Measurements from ENCODE around the gene TAS1R3. TPM values are rescaled to one million over a fixed set of nuclear protein-coding genes. Genes with fewer than 3 reads are reported as not detected.

The TAS1R3 gene
- total and polyA plus RNA-seq, 4 donors: 0.19 to 0.36 (median 0.33) TPM; not detected in 1

GRCh38 chr1:1295154-1295923 is 35.7 kb upstream of the TAS1R3 start:
- Histone ChIP-seq H3K4me3 (ENCODE audit: low read depth in 1 of 3, low read length in 3 of 3) (no peak overlapping the region), H3K36me3 (ENCODE audit: control insufficient read depth in 4 of 4, insufficient read depth in 3 of 4, low read depth in 1 of 4, low read length in 3 of 4) (peaks cover 0 to 17% (median 2%) of the 10 kb centered on the region in 4 donors), H3K9me3 (ENCODE audit: control insufficient read depth in 4 of 4, low read length in 3 of 4) (no peaks in the 10 kb centered on the region), H3K27me3 (ENCODE audit: control insufficient read depth in 4 of 4, insufficient read depth in 4 of 4, low read length in 3 of 4) (no peaks in the 10 kb centered on the region), H3K4me1 (ENCODE audit: control insufficient read depth in 4 of 4, insufficient read depth in 4 of 4, low read length in 3 of 4) (peaks cover 0 to 11% (median 6%) of the 10 kb centered on the region in 4 donors), H3K27ac (ENCODE audit: low read depth in 1 of 2, low read length in 2 of 2) (no peak overlapping the region), H3K9ac (ENCODE audit: low read depth in 1 of 2, low read length in 2 of 2) (no peak overlapping the region)
- no peak for DNase-seq (ENCODE audit: low spot score)
- TF ChIP-seq YY1 (IDR thresholded peaks at IDR 0.05) (no peak), MAX (IDR thresholded peaks at IDR 0.05) (no peak), HNF4G (IDR thresholded peaks at IDR 0.05) (no peak), TAF1 (conservative IDR thresholded peaks at IDR 0.05) (no peak), CTCF (IDR thresholded peaks at IDR 0.05; ENCODE audit: low read depth, low read length, missing input control) (no peak), ATF3 (IDR thresholded peaks at IDR 0.05) (no peak), JUND (IDR thresholded peaks at IDR 0.05) (no peak), RXRA (IDR thresholded peaks at IDR 0.05) (no peak), FOXA1 (IDR thresholded peaks at IDR 0.05) (no peak)
- WGBS: 97% methylated on average over 35 of the region's 35 CpGs

GRCh38 chr1:1296070-1297061 is 34.7 kb upstream of the TAS1R3 start:
- H3K27ac ChIP-seq (ENCODE audit: low read depth in 1 of 2, low read length in 2 of 2): no peak overlapping the region
- TF ChIP-seq HNF4A (conservative IDR thresholded peaks at IDR 0.05) (no peak), SP1 (IDR thresholded peaks at IDR 0.05) (no peak), HNF4G (IDR thresholded peaks at IDR 0.05) (no peak), REST (IDR thresholded peaks at IDR 0.05) (no peak), MAX (IDR thresholded peaks at IDR 0.05) (no peak), NR2F2 (IDR thresholded peaks at IDR 0.05) (no peak), GABPA (IDR thresholded peaks at IDR 0.05 in 1 of 2, conservative IDR thresholded peaks at IDR 0.05 in 1 of 2) (no peak)
- H3K4me3 ChIP-seq (ENCODE audit: low read depth in 1 of 3, low read length in 3 of 3): no peak overlapping the region
- no peak overlapping the region for H3K9ac ChIP-seq (ENCODE audit: low read depth in 1 of 2, low read length in 2 of 2)
- H3K27me3 ChIP-seq (ENCODE audit: control insufficient read depth in 4 of 4, insufficient read depth in 4 of 4, low read length in 3 of 4): no peaks in the 10 kb centered on the region
- DNase-seq (ENCODE audit: low spot score): no peak
- 96% methylated on average over 62 of the region's 62 CpGs for WGBS
- no peaks in the 10 kb centered on the region for H3K9me3 ChIP-seq (ENCODE audit: control insufficient read depth in 4 of 4, low read length in 3 of 4)
- peaks cover 0 to 2% (median under 1%) of the 10 kb centered on the region in 4 donors for H3K4me1 ChIP-seq (ENCODE audit: control insufficient read depth in 4 of 4, insufficient read depth in 4 of 4, low read length in 3 of 4)
- peaks cover 0 to 17% (median 2%) of the 10 kb centered on the region in 4 donors for H3K36me3 ChIP-seq (ENCODE audit: control insufficient read depth in 4 of 4, insufficient read depth in 3 of 4, low read depth in 1 of 4, low read length in 3 of 4)

Measured in liver (tissue), 9 donors.